Measurements from ENCODE around the gene PRR14L.

PRR14L gene

GRCh38 chr22:31692186-31692886 lies 57.6 kb downstream of the PRR14L start:
- Histone ChIP-seq H2AFZ (ENCODE audit: low read length) (no peak overlapping the region), H3K9me3 (ENCODE audit: insufficient read depth, low read depth, low read length) (no peaks in the 10 kb centered on the region), H3K9ac (ENCODE audit: low read depth, low read length, poor library complexity, severe bottlenecking) (no peak overlapping the region), H3K4me2 (ENCODE audit: low read depth, low read length, poor library complexity, severe bottlenecking) (peak overlapping the region; percentile 40), H3K36me3 (ENCODE audit: insufficient read depth, low read length) (peaks cover 35% of the 10 kb centered on the region; the same call in 1 of the 2 replicates), H3F3A (ENCODE audit: low read depth) (peaks cover 10% of the 10 kb centered on the region; the same call in 1 of the 2 replicates), H3K27me3 (ENCODE audit: insufficient read depth, low read length, poor library complexity, severe bottlenecking) (no peaks in the 10 kb centered on the region), H4K20me1 (ENCODE audit: insufficient read depth, low read length, poor library complexity, severe bottlenecking) (peaks cover 5% of the 10 kb centered on the region), H3K4me1 (ENCODE audit: insufficient read depth, low read length, poor library complexity, severe bottlenecking) (peaks cover 18% of the 10 kb centered on the region), H3K9me2 (replicated peaks; ENCODE audit: low read depth, low read length) (no peaks in the 10 kb centered on the region), H3K79me2 (ENCODE audit: insufficient read depth, low read length) (no peaks in the 10 kb centered on the region), H3K4me3 (ENCODE audit: low read length, poor library complexity, severe bottlenecking) (peak overlapping the region; percentile 27)
- TF ChIP-seq CTCF (conservative IDR thresholded peaks at IDR 0.05; ENCODE audit: low read length) (no peak), EZH2phosphoT487 (IDR thresholded peaks at IDR 0.05; ENCODE audit: borderline replicate concordance) (no peak)

- TF ChIP-seq EZH2phosphoT487 (IDR thresholded peaks at IDR 0.05; ENCODE audit: borderline replicate concordance) = no peak
- peaks cover 31% of the 10 kb centered on the region; the same call in 1 of the 2 replicates for H3K36me3 ChIP-seq (ENCODE audit: insufficient read depth, low read length)
- H3K4me2 ChIP-seq (ENCODE audit: low read depth, low read length, poor library complexity, severe bottlenecking) = no peak overlapping the region
- H4K20me1 ChIP-seq (ENCODE audit: insufficient read depth, low read length, poor library complexity, severe bottlenecking) = peaks cover 5% of the 10 kb centered on the region
- H2AFZ ChIP-seq (ENCODE audit: low read length) = no peak overlapping the region
- H3K4me3 ChIP-seq (ENCODE audit: low read length, poor library complexity, severe bottlenecking) = no peak overlapping the region
- H3F3A ChIP-seq (ENCODE audit: low read depth) = peaks cover 10% of the 10 kb centered on the region; the same call in 1 of the 2 replicates
- no peak overlapping the region for H3K9ac ChIP-seq (ENCODE audit: low read depth, low read length, poor library complexity, severe bottlenecking)
- H3K79me2 ChIP-seq (ENCODE audit: insufficient read depth, low read length) = no peaks in the 10 kb centered on the region
- H3K9me2 ChIP-seq (replicated peaks; ENCODE audit: low read depth, low read length) = no peaks in the 10 kb centered on the region
- H3K9me3 ChIP-seq (ENCODE audit: insufficient read depth, low read depth, low read length) = no peaks in the 10 kb centered on the region
- peaks cover 18% of the 10 kb centered on the region for H3K4me1 ChIP-seq (ENCODE audit: insufficient read depth, low read length, poor library complexity, severe bottlenecking)
- H3K27me3 ChIP-seq (ENCODE audit: insufficient read depth, low read length, poor library complexity, severe bottlenecking) = no peaks in the 10 kb centered on the region
These were observed 58.5 kb downstream of the PRR14L start for GRCh38 chr22:31691408-31691807.

- Histone ChIP-seq H3K27me3 (ENCODE audit: insufficient read depth, low read length, poor library complexity, severe bottlenecking) (no peaks in the 10 kb centered on the region), H3K79me2 (ENCODE audit: insufficient read depth, low read length) (no peaks in the 10 kb centered on the region), H3K9ac (ENCODE audit: low read depth, low read length, poor library complexity, severe bottlenecking) (no peak overlapping the region), H3K36me3 (ENCODE audit: insufficient read depth, low read length) (peaks cover 43% of the 10 kb centered on the region; the same call in 1 of the 2 replicates), H3K9me3 (ENCODE audit: insufficient read depth, low read depth, low read length) (no peaks in the 10 kb centered on the region), H3K4me1 (ENCODE audit: insufficient read depth, low read length, poor library complexity, severe bottlenecking) (no peaks in the 10 kb centered on the region), H3K4me3 (ENCODE audit: low read length, poor library complexity, severe bottlenecking) (no peak overlapping the region), H3K4me2 (ENCODE audit: low read depth, low read length, poor library complexity, severe bottlenecking) (no peak overlapping the region), H4K20me1 (ENCODE audit: insufficient read depth, low read length, poor library complexity, severe bottlenecking) (no peaks in the 10 kb centered on the region), H2AFZ (ENCODE audit: low read length) (no peak overlapping the region), H3F3A (ENCODE audit: low read depth) (no peaks in the 10 kb centered on the region), H3K9me2 (replicated peaks; ENCODE audit: low read depth, low read length) (no peaks in the 10 kb centered on the region)
- TF ChIP-seq CTCF (conservative IDR thresholded peaks at IDR 0.05; ENCODE audit: low read length) (no peak), EZH2phosphoT487 (IDR thresholded peaks at IDR 0.05; ENCODE audit: borderline replicate concordance) (no peak)
These were observed 66.5 kb downstream of the PRR14L start for GRCh38 chr22:31683181-31684105.

Data from Loucy (cell line).